K562 (cell line): ENCODE results near the gene OR2S2. TPM values are rescaled to one million over a fixed set of nuclear protein-coding genes. Genes with fewer than 3 reads are reported as not detected.

Experiments
- ATAC-seq: fragments of 200-7000 bp; cut with Tn5 transposase; 3 replicates; pipeline ENCODE4 v1.9.1; 2020; ENCODE audit warnings: moderate library complexity
- BruUV-seq: library from RNA; stranded (reverse); fragments of 400-500 nt; replicated peaks from 2 replicates; lab custom pipeline; 2021; lab: Mats Ljungman, UMichigan
- CTCF ChIA-PET: fragments of 300-600 bp; formaldehyde crosslinking; extraction: SDS; loops from one replicate; lab custom pipeline; 2021; ENCODE audit warnings: low intra/inter-chr PET ratio; lab: Yijun Ruan, JAX
- POLR2A ChIA-PET: fragments of 300-600, 350-650 bp; sonication (Branson Sonifier 250); formaldehyde crosslinking; extraction: SDS; loops from one replicate; lab custom pipeline; 2021; ENCODE audit warnings: antibody characterized with exemption, inconsistent platforms; lab: Yijun Ruan, JAX
- DNase-seq, 4 experiments: peaks; one replicate each; pipeline versions ENCODE4 v3.0.0 to v3.0.0-alpha.2; 2011 to 2018; ENCODE audit warnings: low spot score in 3 of 4, mixed read lengths in 3 of 4; ENCODE audit errors: extremely low read depth in 1 of 4
- FAIRE-seq: peaks from 2 replicates; lab custom pipeline; 2011; peaks lifted over from hg19 to GRCh38; lab: Jason Lieb, UNC
- H2AFZ ChIP-seq: 2 replicates; pipeline ENCODE4 v1.6.0; 2011; ENCODE audit warnings: low read depth, low read length, control low read depth, inconsistent platforms
- H3K27ac ChIP-seq: fragments of 200-600 bp; 3 replicates; pipeline ENCODE4 v1.8.0; 2011; ENCODE audit warnings: low read depth, mild to moderate bottlenecking, control low read depth, inconsistent platforms, low read length, moderate library complexity, mixed read lengths; ENCODE audit errors: extremely low read depth
- H3K27me3 ChIP-seq, 2 experiments: fragments of 300-600 bp in 1 of 2; 2 replicates in 1 of 2; 3 replicates in 1 of 2; pipeline versions ENCODE4 v1.6.0 to v1.8.0; 2011; ENCODE audit warnings: inconsistent platforms in 2 of 2, low read length in 2 of 2, mild to moderate bottlenecking in 1 of 2, mixed read lengths in 1 of 2, moderate library complexity in 1 of 2; ENCODE audit not compliant: control insufficient read depth in 2 of 2, insufficient read depth in 2 of 2
- H3K36me3 ChIP-seq: fragments of 300-600 bp; 3 replicates; pipeline ENCODE4 v1.8.0; 2011; ENCODE audit warnings: mild to moderate bottlenecking, low read length, inconsistent platforms; ENCODE audit not compliant: control insufficient read depth, insufficient read depth
- H3K4me1 ChIP-seq, 2 experiments: fragments of 200-600 bp in 1 of 2; replicated peaks in 1 of 2; 2 replicates in 1 of 2; 3 replicates in 1 of 2; pipeline versions ENCODE4 v1.5.1 to v1.8.0; 2011; ENCODE audit warnings: inconsistent platforms in 2 of 2, low read length in 2 of 2, mild to moderate bottlenecking in 1 of 2, mixed read lengths in 1 of 2, moderate library complexity in 1 of 2; ENCODE audit not compliant: control insufficient read depth in 2 of 2, insufficient read depth in 2 of 2
- H3K4me2 ChIP-seq: 2 replicates; pipeline ENCODE4 v1.6.1; 2011; ENCODE audit warnings: low read length, control low read depth, inconsistent platforms, mixed read lengths; ENCODE audit not compliant: insufficient read depth
- H3K4me3 ChIP-seq: fragments of 200-600 bp; sonication (generic), shearing (Covaris generic); 2 replicates; pipeline ENCODE4 v1.5.1; 2016; ENCODE audit warnings: control low read depth, inconsistent platforms
- H3K79me2 ChIP-seq: fragments of 200-600 bp; 3 replicates; pipeline ENCODE4 v1.8.0; 2011; ENCODE audit warnings: low read length, inconsistent platforms; ENCODE audit not compliant: control insufficient read depth, insufficient read depth
- H3K9ac ChIP-seq, 2 experiments: 2 replicates each; pipeline versions ENCODE4 v1.6.0 to v1.6.1; 2011; ENCODE audit warnings: low read depth in 2 of 2, low read length in 2 of 2, control low read depth in 1 of 2, inconsistent platforms in 1 of 2, mild to moderate bottlenecking in 1 of 2, mixed read lengths in 1 of 2; ENCODE audit not compliant: insufficient read depth in 1 of 2
- H3K9me1 ChIP-seq: one replicate; pipeline ENCODE4 v1.6.0; 2011; ENCODE audit warnings: inconsistent platforms, mild to moderate bottlenecking, low read length, moderate library complexity; ENCODE audit not compliant: control insufficient read depth, insufficient read depth
- H3K9me3 ChIP-seq: replicated peaks from 2 replicates; pipeline ENCODE4 v1.5.1; 2011; ENCODE audit warnings: low read depth, low read length, inconsistent platforms; ENCODE audit not compliant: control insufficient read depth, insufficient read depth
- H4K20me1 ChIP-seq: replicated peaks from 2 replicates; pipeline ENCODE4 v1.6.1; 2011; ENCODE audit warnings: low read length, inconsistent platforms, mixed read lengths; ENCODE audit not compliant: control insufficient read depth, insufficient read depth
- BCOR ChIP-seq: fragments of 450-650 bp; IDR thresholded peaks from 2 replicates; pipeline ENCODE4 v1.6.1; 2016
- BHLHE40 ChIP-seq: IDR thresholded peaks from 2 replicates; pipeline ENCODE4 v1.6.1; 2011; ENCODE audit warnings: low read length, improper control_type of control experiment
- BMI1 ChIP-seq: fragments of 150-350 bp; IDR thresholded peaks from 2 replicates; pipeline ENCODE4 v1.6.1; 2014; ENCODE audit warnings: low read length
- CBX8 ChIP-seq: fragments of 200-600 bp; sonication (generic); IDR thresholded peaks from 2 replicates; pipeline ENCODE4 v1.6.1; 2012; ENCODE audit warnings: borderline replicate concordance, mixed run types, low read depth, mild to moderate bottlenecking, moderate library complexity, mixed read lengths, low read length, control low read depth, inconsistent platforms; ENCODE audit not compliant: poor library complexity, severe bottlenecking; ENCODE audit errors: extremely low read depth
- CSDE1 ChIP-seq, 2 experiments: fragments of 450-650 bp; IDR thresholded peaks; 2 replicates each; pipeline ENCODE4 v1.6.1; 2016; ENCODE audit warnings: mild to moderate bottlenecking in 1 of 2
- DPF2 ChIP-seq: fragments of 450-650 bp; IDR thresholded peaks from 2 replicates; pipeline ENCODE4 v1.6.1; 2016
- ETV1 ChIP-seq: fragments of 450-650 bp; conservative IDR thresholded peaks from 2 replicates; pipeline ENCODE4 v1.6.1; 2016; ENCODE audit warnings: missing genetic modification characterization, control low read depth, low read depth, missing compliant biosample characterization
- FOSL1 ChIP-seq: fragments of 200-800 bp; sonication (Bioruptor generic); conservative IDR thresholded peaks from 2 replicates; pipeline ENCODE4 v1.6.1; 2016; ENCODE audit warnings: missing genetic modification characterization, missing compliant biosample characterization
- FOXM1 ChIP-seq, 2 experiments: fragments of 450-650 bp in 1 of 2; sonication (generic) in 1 of 2; formaldehyde crosslinking in 1 of 2; IDR thresholded peaks; 2 replicates each; pipeline versions ENCODE4 v1.6.1 to v1.9.0; 2017 to 2022; ENCODE audit warnings: low read depth in 2 of 2, mild to moderate bottlenecking in 2 of 2, missing genetic modification reagents in 1 of 2, moderate library complexity in 1 of 2
- LARP7 ChIP-seq: fragments of 450-650 bp; IDR thresholded peaks from 2 replicates; pipeline ENCODE4 v1.6.1; 2016
- MEF2D ChIP-seq: conservative IDR thresholded peaks from 2 replicates; pipeline ENCODE4 v1.6.1; 2016; ENCODE audit warnings: low read depth, missing genetic modification characterization, missing compliant biosample characterization
- NFE2L1 ChIP-seq: fragments of 450-650 bp; IDR thresholded peaks from 2 replicates; pipeline ENCODE4 v1.6.1; 2016; ENCODE audit warnings: missing genetic modification characterization, low read depth, mild to moderate bottlenecking, missing compliant biosample characterization, moderate library complexity, borderline replicate concordance
- NFYB ChIP-seq: IDR thresholded peaks from 2 replicates; pipeline ENCODE4 v1.6.1; 2011; ENCODE audit warnings: mild to moderate bottlenecking, moderate library complexity; ENCODE audit not compliant: insufficient read length; ENCODE audit errors: extremely low read depth
- PML ChIP-seq: IDR thresholded peaks from 2 replicates; pipeline ENCODE4 v1.6.1; 2012; ENCODE audit warnings: low read length, inconsistent platforms
- PTTG1 ChIP-seq: fragments of 450-650 bp; IDR thresholded peaks from 2 replicates; pipeline ENCODE4 v1.6.1; 2016; ENCODE audit warnings: low read depth, mild to moderate bottlenecking, missing genetic modification characterization, missing compliant biosample characterization
- SAFB2 ChIP-seq: fragments of 200-400 bp; formaldehyde crosslinking; IDR thresholded peaks from 2 replicates; pipeline ENCODE4 v1.6.1; 2018; ENCODE audit warnings: borderline replicate concordance, low read length, low read depth, moderate library complexity; ENCODE audit not compliant: severe bottlenecking
- SLC30A9 ChIP-seq: fragments of 250-450 bp; sonication (Bioruptor Pico); IDR thresholded peaks from 2 replicates; pipeline ENCODE4 v1.8.0; 2022; ENCODE audit warnings: mild to moderate bottlenecking, moderate library complexity
- SMARCE1 ChIP-seq: fragments of 450-650 bp; IDR thresholded peaks from 2 replicates; pipeline ENCODE4 v1.7.1; 2016; ENCODE audit warnings: mild to moderate bottlenecking
- TCF7L2 ChIP-seq: fragments of 150-350 bp; IDR thresholded peaks from 2 replicates; pipeline ENCODE4 v1.6.1; 2016; ENCODE audit warnings: low read depth, mild to moderate bottlenecking, low read length, moderate library complexity
- TEAD4 ChIP-seq, 2 experiments: sonication (generic) in 1 of 2; formaldehyde crosslinking in 1 of 2; IDR thresholded peaks; 2 replicates each; pipeline versions ENCODE4 v1.6.1 to v1.8.0; 2012 to 2022; ENCODE audit warnings: borderline replicate concordance in 1 of 2, inconsistent platforms in 1 of 2, low read length in 1 of 2, mild to moderate bottlenecking in 1 of 2, missing genetic modification reagents in 1 of 2
- TFE3 ChIP-seq: fragments of 450-650 bp; formaldehyde crosslinking; IDR thresholded peaks from 2 replicates; pipeline ENCODE4 v1.4.0; 2020; ENCODE audit warnings: mild to moderate bottlenecking, mixed read lengths
- ZBED1 ChIP-seq: IDR thresholded peaks from 2 replicates; pipeline ENCODE4 v1.6.1; 2014
- ZBTB17 ChIP-seq: fragments of 450-650 bp; formaldehyde crosslinking; IDR thresholded peaks from 2 replicates; pipeline ENCODE4 v1.4.0; 2020; ENCODE audit warnings: mild to moderate bottlenecking
- ZNF445 ChIP-seq: fragments of 250-450 bp; sonication (Bioruptor Pico); IDR thresholded peaks from 2 replicates; pipeline ENCODE4 v1.4.0; 2020; ENCODE audit warnings: low read depth, mild to moderate bottlenecking, moderate library complexity
- ZNF830 ChIP-seq: fragments of 250-450 bp; sonication (Bioruptor Pico); IDR thresholded peaks from 2 replicates; pipeline ENCODE4 v1.5.0; 2021; ENCODE audit warnings: mild to moderate bottlenecking
- ZSCAN32 ChIP-seq: fragments of 450-650 bp; formaldehyde crosslinking; IDR thresholded peaks from 2 replicates; pipeline ENCODE4 v1.4.0; 2020; ENCODE audit warnings: mild to moderate bottlenecking, moderate library complexity
- WGBS: fragments of 100-300 bp; shearing (Covaris generic); methylation state at CpG from one replicate; pipeline ENCODE4 v1.1.6; 2016; ENCODE audit warnings: low coverage, mixed read lengths; ENCODE audit not compliant: insufficient coverage; ENCODE audit errors: missing lambda C conversion rate; 5-methylcytosine and 5-hydroxymethylcytosine counted together
- in situ Hi-C: fragments of 300-500 bp; cut with MboI; formaldehyde crosslinking; loops from 4 replicates; pipeline ENCODE4 v1.15.0; 2018; ENCODE audit warnings: inconsistent platforms, mixed read lengths
- intact Hi-C: fragments of 100-400 bp; cut with micrococcal nuclease; formaldehyde crosslinking; loops from 2 replicates; pipeline ENCODE4 v1.14.2; 2022
- polyA plus RNA-seq, 8 experiments: library from polyadenylated mRNA; depleted of rRNA in 4 of 8; stranded (reverse) in 5 of 8; unstranded in 3 of 8; fragments of >200 nt; fragmentation: Nextera tagmentation in 2 of 8; fragmentation: Illumina TruSeq in 1 of 8; extraction: Ambion mirVana in 2 of 8; extraction: Trizol in 1 of 8; gene quantifications; 2 replicates each; pipeline versions ENCODE4 v1.2.1 to v1.2.3, GENCODE V29; 2011 to 2014; ENCODE audit warnings: inconsistent platforms in 1 of 8, missing spikeins in 1 of 8
- total RNA-seq, 7 experiments: library from RNA; depleted of rRNA in 6 of 7; stranded (reverse); fragments of >200 nt in 6 of 7; fragmentation: Illumina TruSeq in 2 of 7; extraction: Trizol in 2 of 7; gene quantifications; 2 replicates each; pipeline versions ENCODE4 v1.2.1 to v1.2.3, GENCODE V29; 2011 to 2021; ENCODE audit warnings: low replicate concordance in 1 of 7

Gene OR2S2
- total and polyA plus RNA-seq, 9 of the 15 experiments (the other 6 are each of a cell fraction or from before 2014, with no cell fraction given) = not detected

GRCh38 chr9:35937227-35937626 is 20.7 kb downstream of the OR2S2 start:
- no peak for ATAC-seq
- H3K4me1 ChIP-seq = no peaks in the 10 kb centered on the region; a peak in 1 of 5 replicates
- no peak for FAIRE-seq
- no peaks in the 10 kb centered on the region for H3K36me3 ChIP-seq
- H3K4me2 ChIP-seq = no peak overlapping the region
- POLR2A ChIA-PET = interaction anchor here (0.6 to 1.0 kb wide), 2 partner anchors 8 to 14 kb away, joined by 3 to 4 read pairs; no protein-coding TSS in a partner anchor
- H3K27me3 ChIP-seq = no peaks in the 10 kb centered on the region
- no peak overlapping the region for H3K9ac ChIP-seq
- DNase-seq = no peak
- intact Hi-C loops (no loop called here), in situ Hi-C loops (no loop called here)
- WGBS = 17% methylated on average over 2 of the region's 2 CpGs
- no TSS peak for BruUV-seq
- no peaks in the 10 kb centered on the region for H3K9me3 ChIP-seq
- CTCF ChIA-PET = no interaction called here
- no peaks in the 10 kb centered on the region for H3K9me1 ChIP-seq
- H4K20me1 ChIP-seq = no peaks in the 10 kb centered on the region
- H3K4me3 ChIP-seq = no peak overlapping the region
- H3K27ac ChIP-seq = no peak overlapping the region
- no peaks in the 10 kb centered on the region for H3K79me2 ChIP-seq
- peak overlapping the region; percentile 19; the same call in 1 of the 2 replicates for H2AFZ ChIP-seq
- no peak for TF ChIP-seq BMI1
- no peak for TF ChIP-seq ZNF445 (CRISPR knock-in tag)
- no peak for TF ChIP-seq LARP7
- TF ChIP-seq ZNF830 = no peak
- no peak for TF ChIP-seq NFE2L1 (tag)
- no peak for TF ChIP-seq TCF7L2
- TF ChIP-seq TFE3 = no peak
- TF ChIP-seq TEAD4 (IDR thresholded peaks at IDR 0.05; ENCODE audit: low read length) = 0 out of 2 replicates have a peak, but pooled peaks have one; percentile 14
- TF ChIP-seq TEAD4 (CRISPR knock-in tag; IDR thresholded peaks at IDR 0.05; ENCODE audit: borderline replicate concordance) = no peak
- no peak for TF ChIP-seq ETV1
- no peak for TF ChIP-seq ZBTB17
- TF ChIP-seq SAFB2 = no peak
- TF ChIP-seq FOSL1 (tag) = peak; percentile 62
- no peak for TF ChIP-seq ZSCAN32 (CRISPR knock-in tag)
- TF ChIP-seq BCOR = no peak
- TF ChIP-seq BHLHE40 = no peak
- TF ChIP-seq PML = no peak
- no peak for TF ChIP-seq SLC30A9 (CRISPR knock-in tag)
- no peak for TF ChIP-seq PTTG1 (tag)
- TF ChIP-seq ZBED1 = no peak
- peak; percentile 64; the same call in 1 of the 2 replicates for TF ChIP-seq SMARCE1
- no peak for TF ChIP-seq MEF2D (tag)
- no peak for TF ChIP-seq FOXM1 (IDR thresholded peaks at IDR 0.05; ENCODE audit: low read depth)
- no peak for TF ChIP-seq FOXM1 (CRISPR knock-in tag; IDR thresholded peaks at IDR 0.05; ENCODE audit: low read depth)
- 0 out of 2 replicates have a peak, but pooled peaks have one; percentile 12 for TF ChIP-seq DPF2
- no peak for TF ChIP-seq CSDE1 (IDR thresholded peaks at IDR 0.05)
- TF ChIP-seq NFYB = no peak
- no peak for TF ChIP-seq CBX8
